HT1080 (cell line): ENCODE data around the gene WNK2. TPM values are rescaled to one million over a fixed set of nuclear protein-coding genes. Genes with fewer than 3 reads are reported as not detected.

ENCODE experiments used
- DNase-seq: peaks from one replicate; pipeline ENCODE4 v3.0.0-alpha.2; 2015; ENCODE audit warnings: low read depth
- total RNA-seq: library from RNA; depleted of rRNA; stranded (reverse); fragments of >200 nt; shearing (Covaris generic); gene quantifications from 2 replicates; pipeline ENCODE4 v1.2.3, GENCODE V29; 2014

Gene WNK2
- total RNA-seq, 1 experiment from 2014 or later, result not detected

GRCh38 chr9:93198117-93198837 lies 14.3 kb downstream of the WNK2 start:
- no peak for DNase-seq

DNA sequence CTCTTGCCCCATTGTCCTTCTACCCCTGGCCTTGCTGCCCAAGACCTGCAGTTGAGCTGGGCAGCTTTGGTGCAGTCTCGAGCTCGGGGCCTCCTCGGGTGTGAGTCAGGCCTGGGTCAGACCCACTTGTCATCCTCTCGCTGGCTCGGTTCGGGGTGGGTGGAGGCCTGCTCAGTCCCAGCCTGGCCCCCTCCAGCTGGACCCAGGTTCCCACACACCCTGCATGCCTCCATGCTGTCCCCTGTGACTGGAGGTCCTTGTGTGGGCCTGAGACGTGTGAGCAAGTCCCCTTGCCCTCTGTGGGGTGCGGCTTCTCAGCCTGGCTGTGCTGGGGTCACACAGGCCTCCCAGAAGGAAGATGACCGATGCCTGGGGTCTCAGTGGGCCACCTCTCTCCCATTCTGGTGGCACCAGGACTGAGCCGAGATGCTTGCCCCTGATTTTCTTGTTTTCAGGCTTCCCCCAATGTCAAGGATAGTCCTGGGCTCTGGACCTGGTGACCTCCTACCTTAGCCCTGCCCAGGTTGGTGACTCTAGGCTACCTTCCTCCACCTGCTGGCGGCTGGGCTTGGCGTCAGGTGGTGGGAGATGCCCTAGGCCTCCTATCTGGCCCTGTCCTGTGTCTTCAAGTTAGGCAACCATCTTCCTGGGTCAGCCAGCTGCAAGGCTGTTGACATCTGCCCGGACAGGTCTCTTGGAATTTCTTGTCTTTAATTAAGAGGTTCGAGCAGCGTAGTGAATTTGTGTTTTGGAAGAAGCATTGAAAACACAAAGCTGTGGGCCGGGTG lies 15.1 kb downstream of the WNK2 start:
- DNase-seq, result no peak

- DNase-seq, result no peak
Observed at GRCh38 chr9:93200449-93200742, 16.5 kb downstream of the WNK2 start.

- no peak for DNase-seq
Observed at GRCh38 chr9:93200989-93201334, 17.0 kb downstream of the WNK2 start.

GRCh38 chr9:93203026-93203717 lies 19.2 kb downstream of the WNK2 start:
- no peak for DNase-seq

DNA sequence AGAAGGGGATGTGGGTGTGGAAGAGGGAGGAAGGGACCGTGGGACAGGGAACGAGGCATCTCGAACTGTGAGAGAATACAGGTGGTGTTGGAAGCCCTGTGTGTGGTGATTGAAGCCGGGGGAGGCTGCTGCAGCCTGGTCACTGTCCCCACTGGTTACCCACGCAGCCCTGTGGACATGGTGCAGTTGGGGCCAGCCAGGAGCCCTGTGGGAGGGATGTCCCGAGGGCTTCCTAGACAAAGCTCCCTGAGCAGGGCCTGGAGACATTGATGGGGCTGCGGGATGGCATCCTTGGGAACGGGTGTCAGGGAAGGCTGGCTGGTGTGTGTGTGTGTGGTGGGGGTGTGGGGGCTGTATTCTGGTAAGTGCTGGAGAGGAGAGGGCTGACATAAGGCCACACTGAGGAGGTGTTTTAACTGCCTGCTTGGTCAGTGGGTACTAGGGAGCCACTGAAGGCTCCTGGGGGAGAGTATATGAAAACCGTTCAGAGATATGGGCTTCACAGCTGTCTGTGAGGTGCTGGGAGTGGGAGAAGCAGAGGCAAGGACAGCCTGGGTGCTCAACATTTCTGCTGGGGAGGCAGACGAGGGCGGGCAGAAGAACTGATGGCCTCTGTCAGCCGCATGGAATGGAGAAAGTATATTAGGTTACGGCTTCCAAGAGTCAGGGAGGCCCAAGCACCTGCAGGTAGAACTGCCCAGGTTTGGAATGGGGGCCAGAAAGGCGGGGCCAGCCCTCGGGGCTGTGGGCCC lies 20.0 kb downstream of the WNK2 start:
- DNase-seq, result no peak

DNA sequence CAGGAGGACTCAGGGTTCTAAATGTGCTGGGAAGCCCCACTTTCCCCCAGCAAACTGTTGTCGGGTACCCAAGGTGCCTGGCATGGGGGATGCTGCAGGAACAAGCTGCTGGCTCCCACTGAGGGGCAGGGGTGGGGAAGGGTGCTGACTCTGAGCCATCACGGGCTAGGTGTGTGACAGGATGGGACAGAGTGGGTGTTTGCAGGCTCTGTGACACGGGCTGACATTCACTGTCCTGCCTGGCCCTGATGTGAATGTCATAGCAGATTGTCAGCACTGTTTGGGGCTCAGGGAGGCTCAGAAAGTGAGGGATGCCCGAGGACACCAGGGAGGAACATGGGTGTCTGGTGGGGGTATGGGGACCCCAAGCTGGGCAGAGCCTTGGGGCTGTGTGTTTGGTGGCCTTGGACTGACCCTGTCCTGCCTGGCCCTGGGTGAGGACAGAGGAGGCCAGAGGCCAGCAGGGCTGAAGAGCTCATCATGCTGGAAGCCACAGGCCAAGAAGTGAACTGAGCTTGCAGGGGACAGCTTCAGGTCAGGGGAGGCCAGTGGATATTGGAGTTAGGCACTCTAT lies 20.6 kb downstream of the WNK2 start:
- no peak for DNase-seq

GRCh38 chr9:93205045-93205768 lies 21.3 kb downstream of the WNK2 start:
- DNase-seq, result no peak

GRCh38 chr9:93205896-93206575 lies 22.1 kb downstream of the WNK2 start:
- no peak for DNase-seq

GRCh38 chr9:93206576-93207155 lies 22.7 kb downstream of the WNK2 start:
- no peak for DNase-seq

- DNase-seq, result no peak
Observed at GRCh38 chr9:93207326-93207814, 23.4 kb downstream of the WNK2 start.

- no peak for DNase-seq
Observed at GRCh38 chr9:93207860-93208734, 24.2 kb downstream of the WNK2 start.

- DNase-seq, result no peak
Observed at GRCh38 chr9:93209097-93209496, 25.2 kb downstream of the WNK2 start.

DNA sequence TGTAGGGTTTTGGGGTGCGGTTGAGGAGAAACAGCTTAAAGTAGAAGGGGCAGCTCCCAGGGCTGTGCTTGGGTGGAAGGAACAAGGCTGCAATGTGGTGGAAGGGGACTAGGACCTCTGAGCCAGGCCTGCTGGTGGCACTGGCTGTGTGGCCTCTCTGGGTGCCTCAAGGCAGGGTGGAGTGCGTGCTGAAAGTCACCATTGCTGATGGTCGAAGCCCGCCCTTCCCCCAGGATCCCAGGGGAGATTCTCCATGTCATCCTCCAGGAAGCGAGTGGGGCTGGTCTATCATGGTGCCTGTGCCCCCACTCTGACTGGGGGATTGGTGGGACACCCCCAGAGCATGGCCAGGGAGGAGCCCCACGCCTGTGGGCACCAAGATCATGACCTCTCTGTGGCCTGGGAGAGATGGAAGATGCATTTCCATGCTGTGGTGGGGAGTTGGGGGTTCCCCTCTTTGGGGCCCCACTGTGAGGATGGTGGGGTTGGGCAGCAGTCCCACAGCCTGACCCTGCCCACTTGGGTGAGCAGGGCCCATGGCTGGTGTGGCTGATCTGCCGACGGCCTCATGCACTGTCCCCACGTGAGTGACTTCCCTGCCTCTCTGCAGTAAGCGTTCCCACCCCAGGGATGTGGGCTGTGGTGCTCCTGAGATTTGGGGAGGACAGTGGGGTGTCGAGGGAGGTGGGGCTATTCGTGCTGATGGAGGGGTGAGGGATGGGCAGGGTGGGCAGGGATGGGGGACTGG lies 25.8 kb downstream of the WNK2 start:
- no peak for DNase-seq

DNA sequence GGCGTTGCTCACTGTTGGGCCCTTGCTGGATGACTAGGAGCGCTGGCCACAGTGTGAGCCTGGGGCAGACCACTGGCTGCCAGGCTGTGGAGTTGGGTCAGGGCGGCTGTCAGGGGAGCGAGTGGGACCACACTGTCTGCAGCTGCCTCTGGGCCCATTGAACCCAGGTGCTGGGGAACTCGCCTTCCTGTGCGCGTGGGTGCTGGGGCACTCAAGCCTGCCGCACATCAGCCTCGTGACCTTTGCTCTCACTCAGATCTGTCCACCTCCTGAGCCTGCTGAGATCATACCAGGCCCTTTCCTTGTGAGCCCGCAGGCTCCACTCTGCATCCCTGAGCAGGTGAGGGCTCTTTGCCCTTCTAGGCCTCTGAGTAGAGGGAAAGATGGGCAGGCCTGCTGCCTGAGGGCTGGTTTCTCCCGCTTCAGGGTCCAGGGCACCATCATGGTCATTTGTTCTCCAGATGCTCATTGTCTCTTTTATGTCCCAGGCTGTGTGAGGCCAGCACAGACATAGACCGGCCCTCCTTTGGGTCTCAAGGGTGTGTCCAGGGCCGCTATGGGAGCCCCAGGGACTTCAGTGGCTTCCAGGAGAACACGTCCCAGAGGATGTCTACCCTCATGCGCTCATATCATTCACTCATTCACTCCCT lies 26.5 kb downstream of the WNK2 start:
- no peak for DNase-seq

- DNase-seq, result no peak
Observed at GRCh38 chr9:93210974-93211653, 27.2 kb downstream of the WNK2 start.

GRCh38 chr9:93211654-93212001 lies 27.7 kb downstream of the WNK2 start:
- DNase-seq, result no peak
